H1 (cell line): ENCODE measurements around the gene FBXW2. TPM values are rescaled to one million over a fixed set of nuclear protein-coding genes. Genes with fewer than 3 reads are reported as not detected.

Experiments used
- CTCF ChIA-PET: fragments of 300-600 bp; sonication (Branson Sonifier 250); formaldehyde crosslinking; loops from one replicate; lab custom pipeline; 2021; ENCODE audit not compliant: partially characterized antibody; lab: Charles Lee
- POLR2A ChIA-PET: fragments of 300-600 bp; sonication (Branson Sonifier 250); formaldehyde crosslinking; loops from one replicate; lab custom pipeline; 2021; ENCODE audit warnings: inconsistent platforms; ENCODE audit not compliant: partially characterized antibody; lab: Charles Lee
- DNase-seq, 2 experiments: peaks; one replicate each; pipeline versions ENCODE4 v3.0.0 to v3.0.0-alpha.2; 2010 to 2022; ENCODE audit warnings: low spot score in 2 of 2, low read depth in 1 of 2, mixed read lengths in 1 of 2
- FAIRE-seq: peaks from 2 replicates; lab custom pipeline; 2011; peaks lifted over from hg19 to GRCh38; lab: Jason Lieb, UNC
- H2AFZ ChIP-seq: 2 replicates; pipeline ENCODE4 v1.8.1; 2012; ENCODE audit warnings: low read length, inconsistent platforms
- H2AK5ac ChIP-seq: 2 replicates; pipeline ENCODE4 v1.6.1; 2013; ENCODE audit warnings: low read depth, low read length
- H2BK120ac ChIP-seq: replicated peaks from 2 replicates; pipeline ENCODE3; 2013; ENCODE audit warnings: low read depth, low read length, inconsistent platforms
- H2BK12ac ChIP-seq: 2 replicates; pipeline ENCODE4 v1.6.1; 2013; ENCODE audit warnings: low read depth, low read length
- H2BK15ac ChIP-seq: 2 replicates; pipeline ENCODE4 v1.6.1; 2013; ENCODE audit warnings: low read length
- H2BK20ac ChIP-seq: 2 replicates; pipeline ENCODE4 v1.6.1; 2013; ENCODE audit warnings: low read length
- H2BK5ac ChIP-seq: 2 replicates; pipeline ENCODE4 v1.6.1; 2013; ENCODE audit warnings: low read depth, low read length
- H3K14ac ChIP-seq: 2 replicates; pipeline ENCODE4 v1.6.1; 2013; ENCODE audit warnings: inconsistent platforms; ENCODE audit not compliant: insufficient read length
- H3K18ac ChIP-seq: 2 replicates; pipeline ENCODE4 v1.6.1; 2013; ENCODE audit warnings: low read length; ENCODE audit errors: extremely low read depth
- H3K23ac ChIP-seq: 2 replicates; pipeline ENCODE4 v1.6.1; 2013; ENCODE audit warnings: inconsistent platforms; ENCODE audit not compliant: insufficient read length
- H3K23me2 ChIP-seq: 2 replicates; pipeline ENCODE4 v1.6.1; 2013; ENCODE audit warnings: low read depth, low read length
- H3K27ac ChIP-seq: 2 replicates; pipeline ENCODE4 v1.6.1; 2011; ENCODE audit warnings: low read depth, low read length, inconsistent platforms
- H3K27me3 ChIP-seq, 4 experiments: replicated peaks in 1 of 4; 1 replicate in 1 of 4; 2 replicates in 3 of 4; pipeline versions ENCODE4 v1.6.1 to v1.8.1; 2011 to 2013; ENCODE audit warnings: low read length in 3 of 4, mild to moderate bottlenecking in 3 of 4, inconsistent platforms in 2 of 4, mixed read lengths in 2 of 4, moderate library complexity in 1 of 4; ENCODE audit not compliant: control insufficient read depth in 3 of 4, insufficient read depth in 3 of 4; ENCODE audit errors: extremely low read depth in 1 of 4
- H3K36me3 ChIP-seq, 4 experiments: 2 replicates each; pipeline versions ENCODE4 v1.6.1 to v1.8.1; 2011 to 2013; ENCODE audit warnings: mild to moderate bottlenecking in 4 of 4, low read length in 3 of 4, moderate library complexity in 2 of 4, control low read depth in 1 of 4, inconsistent platforms in 1 of 4; ENCODE audit not compliant: insufficient read depth in 4 of 4, control insufficient read depth in 2 of 4
- H3K4ac ChIP-seq: replicated peaks from 2 replicates; pipeline ENCODE3; 2013; ENCODE audit warnings: low read length, low read depth, mixed read lengths, inconsistent platforms; ENCODE audit not compliant: insufficient read length
- H3K4me1 ChIP-seq, 4 experiments: replicated peaks in 1 of 4; 1 replicate in 1 of 4; 2 replicates in 3 of 4; pipeline versions ENCODE4 v1.6.1 to v1.8.1; 2011 to 2013; ENCODE audit warnings: low read length in 3 of 4, inconsistent platforms in 2 of 4, mixed read lengths in 1 of 4; ENCODE audit not compliant: insufficient read depth in 4 of 4, control insufficient read depth in 3 of 4
- H3K4me2 ChIP-seq, 2 experiments: 2 replicates each; pipeline versions ENCODE4 v1.6.1 to v1.8.1; 2011 to 2013; ENCODE audit warnings: low read depth in 2 of 2, low read length in 2 of 2, control low read depth in 1 of 2, inconsistent platforms in 1 of 2, mild to moderate bottlenecking in 1 of 2; ENCODE audit not compliant: insufficient read depth in 1 of 2
- H3K4me3 ChIP-seq, 4 experiments: fragments of 200-600, 300-600 bp in 1 of 4; sonication (generic), shearing (Covaris generic), sonication (Bioruptor Twin) in 1 of 4; 2 replicates each; pipeline versions ENCODE4 v1.5.1 to v1.8.1; 2011 to 2016; ENCODE audit warnings: low read length in 4 of 4, low read depth in 3 of 4, control low read depth in 2 of 4, inconsistent platforms in 2 of 4, mild to moderate bottlenecking in 2 of 4, mixed read lengths in 1 of 4, moderate library complexity in 1 of 4; ENCODE audit not compliant: insufficient read depth in 2 of 4; ENCODE audit errors: extremely low read depth in 1 of 4
- H3K56ac ChIP-seq: replicated peaks from 2 replicates; pipeline ENCODE3; 2013; ENCODE audit warnings: low read depth, mild to moderate bottlenecking, mixed read lengths, low read length, inconsistent platforms; ENCODE audit not compliant: insufficient read length
- H3K79me1 ChIP-seq: 2 replicates; pipeline ENCODE4 v1.6.1; 2013; ENCODE audit warnings: low read depth, low read length, control low read depth
- H3K79me2 ChIP-seq, 2 experiments: 2 replicates each; pipeline versions ENCODE4 v1.6.1 to v1.8.1; 2012 to 2013; ENCODE audit warnings: low read length in 2 of 2, mild to moderate bottlenecking in 2 of 2, inconsistent platforms in 1 of 2; ENCODE audit not compliant: insufficient read depth in 2 of 2, control insufficient read depth in 1 of 2
- H3K9ac ChIP-seq, 4 experiments: replicated peaks in 1 of 4; 1 replicate in 1 of 4; 2 replicates in 3 of 4; pipeline versions ENCODE4 v1.6.1 to v1.8.1; 2011 to 2013; ENCODE audit warnings: low read depth in 3 of 4, low read length in 3 of 4, control low read depth in 2 of 4, mild to moderate bottlenecking in 2 of 4, moderate library complexity in 2 of 4, inconsistent platforms in 1 of 4; ENCODE audit errors: extremely low read depth in 1 of 4
- H3K9me3 ChIP-seq, 2 experiments: 2 replicates each; pipeline versions ENCODE4 v1.6.1 to v1.8.1; 2012 to 2013; ENCODE audit warnings: mild to moderate bottlenecking in 2 of 2, moderate library complexity in 2 of 2, control low read depth in 1 of 2, inconsistent platforms in 1 of 2, low read depth in 1 of 2, low read length in 1 of 2, mixed read lengths in 1 of 2; ENCODE audit not compliant: insufficient read depth in 2 of 2
- H4K20me1 ChIP-seq, 2 experiments: replicated peaks in 1 of 2; 2 replicates each; pipeline versions ENCODE3 to v1.8.1; 2011 to 2013; ENCODE audit warnings: inconsistent platforms in 2 of 2, low read length in 2 of 2, mild to moderate bottlenecking in 1 of 2; ENCODE audit not compliant: insufficient read depth in 2 of 2, control insufficient read depth in 1 of 2
- H4K5ac ChIP-seq: 2 replicates; pipeline ENCODE4 v1.6.1; 2013; ENCODE audit warnings: low read length, low read depth, mixed read lengths, inconsistent platforms; ENCODE audit not compliant: insufficient read length
- H4K8ac ChIP-seq: 2 replicates; pipeline ENCODE4 v1.8.0; 2013; ENCODE audit warnings: mild to moderate bottlenecking, moderate library complexity, low read length, inconsistent platforms; ENCODE audit not compliant: insufficient read depth; ENCODE audit errors: extremely low read depth
- H4K91ac ChIP-seq: replicated peaks from 2 replicates; pipeline ENCODE3; 2013; ENCODE audit warnings: low read length, mixed read lengths, inconsistent platforms; ENCODE audit not compliant: insufficient read length
- BACH1 ChIP-seq: IDR thresholded peaks from 2 replicates; pipeline ENCODE4 v1.6.1; 2012; ENCODE audit warnings: low read length, improper control_type of control experiment
- BRCA1 ChIP-seq: IDR thresholded peaks from 2 replicates; pipeline ENCODE4 v1.6.1; 2012; ENCODE audit warnings: low read depth, low read length, improper control_type of control experiment
- GABPA ChIP-seq: IDR thresholded peaks from 2 replicates; pipeline ENCODE4 v1.6.1; 2011; ENCODE audit warnings: mild to moderate bottlenecking, low read length, moderate library complexity, borderline replicate concordance; ENCODE audit not compliant: insufficient read depth
- HDAC6 ChIP-seq: IDR thresholded peaks from one replicate; pipeline ENCODE4 v1.7.1; 2012; ENCODE audit warnings: low read depth, mild to moderate bottlenecking, inconsistent platforms, low read length, moderate library complexity
- JUND ChIP-seq: IDR thresholded peaks from 2 replicates; pipeline ENCODE4 v1.6.1; 2011; ENCODE audit warnings: mild to moderate bottlenecking, improper control_type of control experiment, low read length
- KDM4A ChIP-seq: IDR thresholded peaks from one replicate; pipeline ENCODE4 v1.7.1; 2012; ENCODE audit warnings: low read depth, mild to moderate bottlenecking, moderate library complexity, low read length, inconsistent platforms; ENCODE audit not compliant: severe bottlenecking
- MAFK ChIP-seq: IDR thresholded peaks from 2 replicates; pipeline ENCODE4 v1.6.1; 2012; ENCODE audit warnings: low read depth, mild to moderate bottlenecking, improper control_type of control experiment, low read length
- NRF1 ChIP-seq: IDR thresholded peaks from 2 replicates; pipeline ENCODE4 v1.6.1; 2011; ENCODE audit warnings: mild to moderate bottlenecking, low read depth, low read length, improper control_type of control experiment
- RFX5 ChIP-seq: IDR thresholded peaks from 2 replicates; pipeline ENCODE4 v1.6.1; 2011; ENCODE audit warnings: low read depth, low read length, improper control_type of control experiment, borderline replicate concordance
- SAP30 ChIP-seq: fragments of 300-600 bp; sonication (generic); IDR thresholded peaks from 2 replicates; pipeline ENCODE4 v1.7.1; 2012; ENCODE audit warnings: low read length, moderate library complexity, mild to moderate bottlenecking, inconsistent platforms; ENCODE audit not compliant: insufficient read depth, insufficient replicate concordance
- SUZ12 ChIP-seq: fragments of 200-600 bp; sonication (generic); IDR thresholded peaks from 2 replicates; pipeline ENCODE4 v1.6.1; 2012; ENCODE audit warnings: mild to moderate bottlenecking, inconsistent platforms, low read length, moderate library complexity, mixed read lengths
- TAF1 ChIP-seq: IDR thresholded peaks from 2 replicates; pipeline ENCODE4 v1.6.1; 2011; ENCODE audit warnings: mild to moderate bottlenecking, low read depth, low read length
- YY1 ChIP-seq: IDR thresholded peaks from 2 replicates; pipeline ENCODE4 v1.6.1; 2011; ENCODE audit warnings: low read depth, mild to moderate bottlenecking, low read length
- ZNF274 ChIP-seq: IDR thresholded peaks from 2 replicates; pipeline ENCODE4 v1.7.0; 2012; ENCODE audit warnings: low read length, borderline replicate concordance; ENCODE audit errors: extremely low read depth
- WGBS, 2 experiments: shearing (Covaris generic) in 1 of 2; methylation state at CpG; one replicate each; pipeline versions ENCODE4 v1.1.6 to v1.1.7; 2013 to 2015; ENCODE audit warnings: low lambda C conversion rate in 2 of 2, mixed read lengths in 2 of 2, inconsistent platforms in 1 of 2, low coverage in 1 of 2, missing lambda C conversion rate in 1 of 2; ENCODE audit not compliant: insufficient replicate concordance in 2 of 2, insufficient coverage in 1 of 2, insufficient read length in 1 of 2; ENCODE audit errors: extremely low coverage in 1 of 2, missing lambda C conversion rate in 1 of 2; 5-methylcytosine and 5-hydroxymethylcytosine counted together
- polyA plus RNA-seq, 7 experiments: library from polyadenylated mRNA; depleted of rRNA in 3 of 7; stranded (reverse) in 5 of 7; unstranded in 2 of 7; fragments of >200 nt in 5 of 7; fragments of 200-250 nt in 2 of 7; gene quantifications; 1 replicate in 5 of 7; 2 replicates in 1 of 7; 4 replicates in 1 of 7; pipeline versions ENCODE4 v1.2.1 to v1.2.3, GENCODE V29; 2011 to 2013; ENCODE audit warnings: missing spikeins in 2 of 7, mixed read lengths in 2 of 7
- total RNA-seq: library from RNA; stranded (reverse); fragmentation: NEBNext Ultra II Directional; extraction: Animal tissue kit (Norgen Biotek cat#: 25700); gene quantifications from 2 replicates; pipeline ENCODE4 v1.2.1, GENCODE V29; 2021
- TF ChIP-seq, protein P1 (sequence below): IDR thresholded peaks from 2 replicates; pipeline ENCODE4 v1.6.1; 2012; ENCODE audit warnings: inconsistent platforms

The FBXW2 gene
- total and polyA plus RNA-seq, 2 of the 8 experiments (the other 6 are each of a cell fraction or from before 2014, with no cell fraction given): 19.2 to 65.3 TPM

DNA sequence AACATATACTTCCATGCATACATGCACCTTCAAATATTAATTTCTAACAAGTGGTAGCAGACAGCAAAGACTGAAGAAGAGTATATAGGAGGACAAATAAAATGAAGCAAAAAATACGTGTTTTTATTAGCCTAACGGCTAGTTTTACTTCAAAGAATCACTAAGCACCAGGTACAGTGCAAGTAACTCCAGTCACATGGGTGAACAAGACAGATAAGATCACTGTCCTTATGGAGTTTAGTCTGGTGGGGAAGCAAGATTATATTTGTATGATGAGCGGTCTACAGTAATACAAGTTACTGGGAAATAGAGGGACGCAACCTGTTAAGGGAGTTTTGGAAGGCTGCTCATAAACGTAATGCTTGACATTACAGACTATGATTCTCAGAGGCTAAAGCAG lies 16.0 kb downstream of the FBXW2 start:
- H2BK20ac ChIP-seq: no peak overlapping the region
- WGBS, 2 experiments: 92% methylated on average over 5 of the region's 5 CpGs; no CpG with 5 or more reads in 1 of the 2 experiments
- CTCF ChIA-PET: interaction anchor here (0.7 kb wide), 1 partner anchor 28 kb away, joined by 3 read pairs; no protein-coding TSS in a partner anchor
- TF ChIP-seq ZNF274 (no peak), NRF1 (no peak), BRCA1 (no peak), TAF1 (no peak), HDAC6 (no peak), SAP30 (no peak), RFX5 (no peak), GABPA (no peak), SUZ12 (no peak), KDM4A (no peak), YY1 (no peak), MAFK (no peak), JUND (no peak), BACH1 (no peak)
- TF ChIP-seq, protein P1, sequence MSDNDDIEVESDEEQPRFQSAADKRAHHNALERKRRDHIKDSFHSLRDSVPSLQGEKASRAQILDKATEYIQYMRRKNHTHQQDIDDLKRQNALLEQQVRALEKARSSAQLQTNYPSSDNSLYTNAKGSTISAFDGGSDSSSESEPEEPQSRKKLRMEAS: no peak

More for the DNA sequence above, 16.0 kb downstream of the FBXW2 start:
- peaks cover 4 to 48% (median 15%) of the 10 kb centered on the region in 4 experiments; a peak in 7 of 8 replicates for H3K36me3 ChIP-seq
- POLR2A ChIA-PET: interaction anchor here (1.8 to 3.9 kb wide), 2 partner anchors 10 to 16 kb away, joined by 6 to 18 read pairs; partner anchors contain the start of gene FBXW2
- no peak overlapping the region for H3K14ac ChIP-seq
- DNase-seq (no peak), FAIRE-seq (no peak)
- H3K79me1 ChIP-seq: peaks cover 9% of the 10 kb centered on the region
- no peak overlapping the region for H2BK5ac ChIP-seq
- H3K9ac ChIP-seq: no peak overlapping the region
- no peak overlapping the region for H3K56ac ChIP-seq
- H2AFZ ChIP-seq: no peak overlapping the region
- H3K4me2 ChIP-seq: no peak overlapping the region
- H3K4me1 ChIP-seq: no peaks in the 10 kb centered on the region
- H3K4me3 ChIP-seq: no peak overlapping the region
- H3K23ac ChIP-seq: no peak overlapping the region
- peaks cover 0 to 10% of the 10 kb centered on the region in 2 experiments; a peak in 2 of 4 replicates for H3K79me2 ChIP-seq
- H4K91ac ChIP-seq: no peak overlapping the region
- H2BK120ac ChIP-seq: no peak overlapping the region
- H4K5ac ChIP-seq: no peak overlapping the region
- H3K27ac ChIP-seq: no peak overlapping the region
- no peaks in the 10 kb centered on the region for H3K9me3 ChIP-seq
- H2BK12ac ChIP-seq: no peak overlapping the region
- no peak overlapping the region for H2BK15ac ChIP-seq
- H3K27me3 ChIP-seq: no peaks in the 10 kb centered on the region
- no peak overlapping the region for H3K18ac ChIP-seq
- no peak overlapping the region for H3K4ac ChIP-seq
- no peaks in the 10 kb centered on the region for H3K23me2 ChIP-seq
- H4K20me1 ChIP-seq: no peaks in the 10 kb centered on the region
- no peak overlapping the region for H4K8ac ChIP-seq
- H2AK5ac ChIP-seq: no peak overlapping the region
